PFSK-1 (cell line): Measurements from ENCODE around the gene SQSTM1.

Experiments
- FOXP2 ChIP-seq: optimal IDR thresholded peaks from 2 replicates; pipeline ENCODE3; 2011; ENCODE audit warnings: borderline replicate concordance, control low read depth, inconsistent platforms; ENCODE audit not compliant: insufficient read depth; ENCODE audit errors: extremely low read length, extremely low read depth
- POLR2AphosphoS5 ChIP-seq: IDR thresholded peaks from 2 replicates; pipeline ENCODE4 v1.6.1; 2012; ENCODE audit warnings: low read depth, mild to moderate bottlenecking, control low read depth, low read length, moderate library complexity
- SIN3A ChIP-seq: IDR thresholded peaks from 2 replicates; pipeline ENCODE4 v1.6.1; 2012; ENCODE audit warnings: mild to moderate bottlenecking, low read length, moderate library complexity, borderline replicate concordance; ENCODE audit not compliant: insufficient read depth
- TAF1 ChIP-seq: IDR thresholded peaks from 2 replicates; pipeline ENCODE4 v1.6.1; 2012; ENCODE audit warnings: low read length, control low read depth, borderline replicate concordance; ENCODE audit not compliant: insufficient read depth
- TF ChIP-seq, protein P1 (sequence below), 2 experiments: IDR thresholded peaks; 2 replicates each; pipeline versions ENCODE4 v1.6.1 to v1.8.0; 2011 to 2012; ENCODE audit warnings: low read depth in 2 of 2, low read length in 2 of 2, control low read depth in 1 of 2, inconsistent platforms in 1 of 2, mild to moderate bottlenecking in 1 of 2, moderate library complexity in 1 of 2; ENCODE audit not compliant: insufficient read depth in 1 of 2

The SQSTM1 gene

GRCh38 chr5:179822444-179822990, 1.8 kb downstream of the SQSTM1 start:
- TF ChIP-seq FOXP2 = no peak
- no peak for TF ChIP-seq TAF1
- no peak for TF ChIP-seq SIN3A
- no peak for TF ChIP-seq POLR2AphosphoS5
- TF ChIP-seq, protein P1, sequence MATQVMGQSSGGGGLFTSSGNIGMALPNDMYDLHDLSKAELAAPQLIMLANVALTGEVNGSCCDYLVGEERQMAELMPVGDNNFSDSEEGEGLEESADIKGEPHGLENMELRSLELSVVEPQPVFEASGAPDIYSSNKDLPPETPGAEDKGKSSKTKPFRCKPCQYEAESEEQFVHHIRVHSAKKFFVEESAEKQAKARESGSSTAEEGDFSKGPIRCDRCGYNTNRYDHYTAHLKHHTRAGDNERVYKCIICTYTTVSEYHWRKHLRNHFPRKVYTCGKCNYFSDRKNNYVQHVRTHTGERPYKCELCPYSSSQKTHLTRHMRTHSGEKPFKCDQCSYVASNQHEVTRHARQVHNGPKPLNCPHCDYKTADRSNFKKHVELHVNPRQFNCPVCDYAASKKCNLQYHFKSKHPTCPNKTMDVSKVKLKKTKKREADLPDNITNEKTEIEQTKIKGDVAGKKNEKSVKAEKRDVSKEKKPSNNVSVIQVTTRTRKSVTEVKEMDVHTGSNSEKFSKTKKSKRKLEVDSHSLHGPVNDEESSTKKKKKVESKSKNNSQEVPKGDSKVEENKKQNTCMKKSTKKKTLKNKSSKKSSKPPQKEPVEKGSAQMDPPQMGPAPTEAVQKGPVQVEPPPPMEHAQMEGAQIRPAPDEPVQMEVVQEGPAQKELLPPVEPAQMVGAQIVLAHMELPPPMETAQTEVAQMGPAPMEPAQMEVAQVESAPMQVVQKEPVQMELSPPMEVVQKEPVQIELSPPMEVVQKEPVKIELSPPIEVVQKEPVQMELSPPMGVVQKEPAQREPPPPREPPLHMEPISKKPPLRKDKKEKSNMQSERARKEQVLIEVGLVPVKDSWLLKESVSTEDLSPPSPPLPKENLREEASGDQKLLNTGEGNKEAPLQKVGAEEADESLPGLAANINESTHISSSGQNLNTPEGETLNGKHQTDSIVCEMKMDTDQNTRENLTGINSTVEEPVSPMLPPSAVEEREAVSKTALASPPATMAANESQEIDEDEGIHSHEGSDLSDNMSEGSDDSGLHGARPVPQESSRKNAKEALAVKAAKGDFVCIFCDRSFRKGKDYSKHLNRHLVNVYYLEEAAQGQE (IDR thresholded peaks at IDR 0.05; ENCODE audit: insufficient read depth in 1 of 2, low read depth in 2 of 2, low read length in 2 of 2) = no peak

DNA sequence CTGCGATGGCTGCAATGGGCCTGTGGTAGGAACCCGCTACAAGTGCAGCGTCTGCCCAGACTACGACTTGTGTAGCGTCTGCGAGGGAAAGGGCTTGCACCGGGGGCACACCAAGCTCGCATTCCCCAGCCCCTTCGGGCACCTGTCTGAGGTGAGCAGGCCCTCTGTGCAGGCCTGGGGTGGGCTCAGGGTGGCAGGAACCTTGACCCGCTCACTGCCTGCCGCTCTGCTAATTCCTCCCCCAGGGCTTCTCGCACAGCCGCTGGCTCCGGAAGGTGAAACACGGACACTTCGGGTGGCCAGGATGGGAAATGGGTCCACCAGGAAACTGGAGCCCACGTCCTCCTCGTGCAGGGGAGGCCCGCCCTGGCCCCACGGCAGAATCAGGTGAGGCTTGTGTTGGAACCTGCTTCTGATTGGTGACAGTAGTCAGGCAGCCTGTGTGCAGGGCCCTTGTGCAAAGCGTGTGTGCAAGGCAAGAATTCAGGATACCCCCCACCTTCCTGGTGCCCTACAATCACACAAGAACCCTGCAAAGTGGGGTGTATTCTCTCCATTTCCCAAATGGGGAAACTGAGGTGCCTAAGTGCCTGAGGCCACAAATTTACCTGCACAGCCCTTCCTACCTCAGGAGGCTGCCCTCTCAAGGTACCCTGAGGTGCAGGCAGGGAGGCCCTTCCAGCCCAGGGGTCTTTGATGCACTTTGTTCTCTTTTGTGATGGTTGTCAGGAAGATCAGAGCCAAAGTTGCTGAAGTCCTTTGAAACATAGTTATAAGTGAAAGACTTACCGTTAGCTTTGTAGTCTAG, 3.4 kb downstream of the SQSTM1 start:
- no peak for TF ChIP-seq POLR2AphosphoS5
- TF ChIP-seq, protein P1 (IDR thresholded peaks at IDR 0.05; ENCODE audit: insufficient read depth in 1 of 2, low read depth in 2 of 2, low read length in 2 of 2) = no peak
- TF ChIP-seq TAF1 = no peak
- no peak for TF ChIP-seq SIN3A
- TF ChIP-seq FOXP2 = no peak

DNA sequence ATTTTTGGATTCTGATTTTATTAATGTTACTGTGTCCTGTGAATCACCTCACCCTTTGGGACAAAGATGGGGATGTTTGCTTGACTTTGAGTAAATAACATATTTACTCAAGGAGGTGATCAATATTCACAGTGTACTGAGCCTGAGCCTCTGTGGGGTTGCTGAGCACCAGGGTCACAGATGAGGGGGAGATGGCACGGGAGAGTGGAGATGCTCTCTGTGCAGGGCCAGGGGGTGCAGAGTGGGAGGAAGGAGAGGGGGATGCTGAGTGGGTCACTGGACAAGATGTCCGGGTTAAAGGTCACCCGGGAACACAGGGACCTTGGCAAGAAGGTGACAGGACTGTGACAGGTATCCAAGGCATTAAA, 4.0 kb downstream of the SQSTM1 start:
- no peak for TF ChIP-seq TAF1
- TF ChIP-seq POLR2AphosphoS5 = no peak
- TF ChIP-seq, protein P1 (IDR thresholded peaks at IDR 0.05; ENCODE audit: insufficient read depth in 1 of 2, low read depth in 2 of 2, low read length in 2 of 2) = no peak
- TF ChIP-seq FOXP2 = no peak
- TF ChIP-seq SIN3A = no peak

DNA sequence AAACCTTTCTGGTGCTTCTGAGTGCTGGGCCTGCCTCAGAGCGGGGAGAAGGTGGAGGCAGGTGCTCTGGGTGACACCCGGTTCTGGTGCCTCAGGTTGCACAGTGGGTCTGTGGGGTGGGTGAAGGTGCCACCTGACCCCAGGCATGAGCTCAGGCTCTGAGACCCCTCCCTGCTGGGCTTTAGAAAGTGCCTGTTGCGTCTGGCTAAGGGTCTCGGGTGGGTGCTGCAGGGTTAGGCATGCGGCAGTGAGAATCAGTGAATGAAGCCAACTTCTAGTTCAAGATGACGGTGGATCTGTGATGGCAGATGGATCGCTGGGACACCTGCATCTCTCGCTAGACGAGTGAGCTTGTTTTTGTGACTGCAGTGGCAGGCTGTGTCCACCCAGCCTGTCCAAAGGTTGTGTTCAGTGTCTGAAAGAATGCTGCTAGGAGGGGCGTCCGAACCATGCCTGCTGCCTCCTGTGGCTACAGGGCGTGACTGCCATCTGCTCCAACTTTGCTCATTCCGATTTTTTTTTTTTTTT, 5.0 kb downstream of the SQSTM1 start:
- TF ChIP-seq FOXP2 = no peak
- TF ChIP-seq, protein P1 (IDR thresholded peaks at IDR 0.05; ENCODE audit: insufficient read depth in 1 of 2, low read depth in 2 of 2, low read length in 2 of 2) = no peak
- TF ChIP-seq TAF1 = no peak
- no peak for TF ChIP-seq POLR2AphosphoS5
- no peak for TF ChIP-seq SIN3A

DNA sequence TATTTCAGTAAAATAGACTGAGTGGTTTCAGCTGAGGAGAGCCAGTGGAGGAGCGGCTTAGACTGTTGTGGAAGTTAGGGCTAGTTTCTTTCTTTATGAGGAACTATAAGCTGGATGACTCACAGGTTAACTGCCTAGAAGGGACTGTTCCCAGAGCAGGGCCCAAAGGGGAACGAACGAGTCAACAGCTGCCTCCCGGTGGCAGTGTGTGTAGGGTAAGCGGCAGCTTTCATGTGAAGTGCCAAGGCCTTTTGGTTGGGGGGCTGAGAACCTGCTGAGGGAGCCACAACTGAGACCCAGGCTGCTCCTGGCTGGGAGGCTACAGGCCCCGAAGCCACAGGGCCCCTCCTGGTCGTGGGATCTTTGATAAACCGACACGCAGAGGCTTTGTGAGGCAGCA, 7.0 kb downstream of the SQSTM1 start:
- TF ChIP-seq, protein P1 (IDR thresholded peaks at IDR 0.05; ENCODE audit: insufficient read depth in 1 of 2, low read depth in 2 of 2, low read length in 2 of 2) = no peak
- TF ChIP-seq FOXP2 (no peak), POLR2AphosphoS5 (no peak), TAF1 (no peak), SIN3A (no peak)
